Breast epithelium (tissue), 4 donors: Measurements from ENCODE around the gene FAM200C. TPM values are rescaled to one million over a fixed set of nuclear protein-coding genes. Genes with fewer than 3 reads are reported as not detected.

Source experiments
- DNase-seq, 2 donors: peaks; one replicate each; pipeline ENCODE4 v3.0.0-alpha.2; 2019; ENCODE audit warnings: low spot score in 2 of 2
- H3K27ac ChIP-seq, 2 donors: fragments of 200-600 bp; sonication (generic) in 1 of 2; one replicate each; pipeline ENCODE4 v1.5.1; 2016 to 2019; ENCODE audit warnings: mild to moderate bottlenecking in 1 of 2
- H3K27me3 ChIP-seq, 2 donors: fragments of 200-600 bp; sonication (generic) in 1 of 2; one replicate each; pipeline versions ENCODE4 v1.5.1 to v1.6.0; 2017 to 2019; ENCODE audit warnings: control low read depth in 1 of 2, mild to moderate bottlenecking in 1 of 2
- H3K36me3 ChIP-seq: fragments of 200-600 bp; one replicate; pipeline ENCODE4 v1.5.1; 2019
- H3K4me1 ChIP-seq, 2 donors: fragments of 200-600 bp; sonication (generic); one replicate each; pipeline ENCODE4 v1.5.1; 2016 to 2019; ENCODE audit warnings: control low read depth in 1 of 2
- H3K4me3 ChIP-seq, 3 donors: fragments of 200-600 bp; sonication (generic); 1 replicate in 2 of 3; 2 replicates in 1 of 3; pipeline ENCODE4 v1.5.1; 2016 to 2019; ENCODE audit warnings: mild to moderate bottlenecking in 3 of 3, moderate library complexity in 2 of 3
- H3K9me3 ChIP-seq, 2 donors: fragments of 200-600 bp; sonication (generic) in 1 of 2; one replicate each; pipeline ENCODE4 v1.5.1; 2016 to 2019; ENCODE audit warnings: control low read depth in 1 of 2
- CTCF ChIP-seq, 3 donors: fragments of 450-650 bp; IDR thresholded peaks; one replicate each; pipeline ENCODE4 v1.5.1; 2016 to 2017; ENCODE audit warnings: antibody characterized with exemption in 3 of 3, mild to moderate bottlenecking in 3 of 3, moderate library complexity in 3 of 3
- POLR2A ChIP-seq: fragments of 450-650 bp; IDR thresholded peaks from one replicate; pipeline ENCODE4 v1.6.1; 2016; ENCODE audit warnings: antibody characterized with exemption, mild to moderate bottlenecking, moderate library complexity
- POLR2AphosphoS5 ChIP-seq, 3 donors: sonication (generic); formaldehyde crosslinking; IDR thresholded peaks; one replicate each; pipeline ENCODE4 v1.6.1; 2017; ENCODE audit warnings: antibody characterized with exemption in 3 of 3
- intact Hi-C: fragments of 100-400 bp; cut with DNase I; formaldehyde crosslinking; loops from one replicate; pipeline ENCODE4 v1.15.1; 2023; ENCODE audit warnings: low total_unique reads
- total RNA-seq, 3 donors: library from RNA; depleted of rRNA; stranded (reverse); fragments of >200 nt; gene quantifications; one replicate each; pipeline ENCODE4 v1.1.0, GENCODE V29; 2016

The FAM200C gene
- total RNA-seq, 3 donors from 2014 or later, result 2.7 to 5.6 (median 5.6) TPM

- no peaks in the 10 kb centered on the region for H3K4me1 ChIP-seq
- intact Hi-C loops, result no loop called here
- H3K9me3 ChIP-seq, result no peaks in the 10 kb centered on the region
- TF ChIP-seq CTCF (IDR thresholded peaks at IDR 0.05) (no peak), POLR2AphosphoS5 (IDR thresholded peaks at IDR 0.05) (no peak), POLR2A (no peak)
- no peak for DNase-seq
- H3K36me3 ChIP-seq, result no peaks in the 10 kb centered on the region
- H3K27me3 ChIP-seq, result no peaks in the 10 kb centered on the region
- no peak overlapping the region for H3K27ac ChIP-seq
- no peak overlapping the region for H3K4me3 ChIP-seq
Observed at GRCh38 chr5:160376416-160376815, 23.4 kb downstream of the FAM200C start.

GRCh38 chr5:160375701-160376100 is 24.2 kb downstream of the FAM200C start:
- Histone ChIP-seq H3K4me3 (no peak overlapping the region), H3K36me3 (no peaks in the 10 kb centered on the region), H3K27me3 (no peaks in the 10 kb centered on the region), H3K9me3 (no peaks in the 10 kb centered on the region), H3K4me1 (no peaks in the 10 kb centered on the region), H3K27ac (no peak overlapping the region)
- no peak for DNase-seq
- TF ChIP-seq CTCF (IDR thresholded peaks at IDR 0.05) (no peak), POLR2A (no peak), POLR2AphosphoS5 (IDR thresholded peaks at IDR 0.05) (no peak)
- intact Hi-C loops, result no loop called here

- H3K27me3 ChIP-seq, result no peaks in the 10 kb centered on the region
- DNase-seq, result no peak
- no peak for TF ChIP-seq CTCF (IDR thresholded peaks at IDR 0.05)
- TF ChIP-seq POLR2AphosphoS5 (IDR thresholded peaks at IDR 0.05), result no peak
- H3K4me1 ChIP-seq, result no peaks in the 10 kb centered on the region
- intact Hi-C loops, result no loop called here
- no peak overlapping the region for H3K27ac ChIP-seq
- no peaks in the 10 kb centered on the region for H3K36me3 ChIP-seq
- H3K4me3 ChIP-seq, result no peak overlapping the region
- no peaks in the 10 kb centered on the region for H3K9me3 ChIP-seq
Observed at GRCh38 chr5:160375166-160375565, 24.7 kb downstream of the FAM200C start.

- TF ChIP-seq POLR2AphosphoS5 (IDR thresholded peaks at IDR 0.05) (no peak), CTCF (IDR thresholded peaks at IDR 0.05) (no peak), POLR2A (no peak)
- intact Hi-C loops, result no loop called here
Observed at GRCh38 chr5:160371294-160371693, 28.6 kb downstream of the FAM200C start.

GRCh38 chr5:160370713-160371034 is 29.2 kb downstream of the FAM200C start:
- TF ChIP-seq CTCF (IDR thresholded peaks at IDR 0.05) (no peak), POLR2AphosphoS5 (IDR thresholded peaks at IDR 0.05) (no peak), POLR2A (no peak)
- Histone ChIP-seq H3K4me1 (no peaks in the 10 kb centered on the region), H3K4me3 (peak overlapping the region; percentile 59 to 90 (median 65)), H3K27ac (peak overlapping the region; percentile 38 to 56), H3K36me3 (no peaks in the 10 kb centered on the region), H3K27me3 (no peaks in the 10 kb centered on the region), H3K9me3 (no peaks in the 10 kb centered on the region)
- intact Hi-C loops, result no loop called here
- no peak for DNase-seq

More at GRCh38 chr5:160371294-160371693, 28.6 kb downstream of the FAM200C start:
- H3K27me3 ChIP-seq, result no peaks in the 10 kb centered on the region
- H3K4me3 ChIP-seq, result no peak overlapping the region
- DNase-seq, result no peak
- H3K36me3 ChIP-seq, result no peaks in the 10 kb centered on the region
- H3K27ac ChIP-seq, result no peak overlapping the region
- H3K4me1 ChIP-seq, result no peaks in the 10 kb centered on the region
- no peaks in the 10 kb centered on the region for H3K9me3 ChIP-seq
